Ovary (tissue), 9 donors: ENCODE results near the gene BCAT1. TPM values are rescaled to one million over a fixed set of nuclear protein-coding genes. Genes with fewer than 3 reads are reported as not detected.

Source experiments
- DNase-seq, 5 donors: peaks; one replicate each; pipeline ENCODE4 v3.0.0-alpha.2; 2019 to 2020
- H3K27ac ChIP-seq, 2 donors: fragments of 200-600 bp; one replicate each; pipeline versions ENCODE4 v1.5.1 to v1.8.0; 2019 to 2022
- H3K27me3 ChIP-seq: fragments of 200-600 bp; one replicate; pipeline ENCODE4 v1.8.0; 2022
- H3K36me3 ChIP-seq: fragments of 200-600 bp; sonication (generic); one replicate; pipeline ENCODE4 v1.5.1; 2019
- H3K4me1 ChIP-seq: one replicate; pipeline ENCODE4 v1.8.1; 2013; ENCODE audit warnings: mild to moderate bottlenecking, moderate library complexity; ENCODE audit not compliant: insufficient read depth
- H3K4me3 ChIP-seq: fragments of 200-600 bp; sonication (generic); one replicate; pipeline ENCODE4 v1.5.1; 2017
- H3K9me3 ChIP-seq, 2 donors: fragments of 200-600 bp in 1 of 2; sonication (generic) in 1 of 2; one replicate each; pipeline versions ENCODE4 v1.5.1 to v1.8.1; 2013 to 2019; ENCODE audit warnings: mild to moderate bottlenecking in 1 of 2, moderate library complexity in 1 of 2
- CTCF ChIP-seq, 3 donors: fragments of 450-650 bp in 2 of 3; fragments of 200-600 bp in 1 of 3; IDR thresholded peaks; one replicate each; pipeline versions ENCODE4 v1.5.1 to v1.8.0; 2016 to 2022; ENCODE audit warnings: antibody characterized with exemption in 3 of 3, mild to moderate bottlenecking in 1 of 3
- EP300 ChIP-seq: sonication (generic); formaldehyde crosslinking; IDR thresholded peaks from one replicate; pipeline ENCODE4 v1.6.1; 2017; ENCODE audit warnings: antibody characterized with exemption
- POLR2A ChIP-seq: fragments of 450-650 bp; IDR thresholded peaks from one replicate; pipeline ENCODE4 v1.6.1; 2017; ENCODE audit warnings: antibody characterized with exemption, mild to moderate bottlenecking, moderate library complexity
- WGBS, 3 donors: extraction: QIAGEN DNeasy Blood & Tissue Kit in 1 of 3; methylation state at CpG; one replicate each; pipeline versions ENCODE4 v1.1.5 to v1.1.7; 2013 to 2017; 5-methylcytosine and 5-hydroxymethylcytosine counted together
- intact Hi-C, 4 donors: fragments of 100-400 bp; cut with DNase I; formaldehyde crosslinking; loops; one replicate each; pipeline versions ENCODE4 v1.11.0 to v1.15.1; 2022 to 2023
- polyA plus RNA-seq, 2 donors: library from polyadenylated mRNA; stranded (reverse); fragments of 200-250 nt in 1 of 2; fragments of 350-450 nt in 1 of 2; fragmentation: Illumina TruSeq in 1 of 2; extraction: RNeasy Lipid Tissue Mini Kit (QIAGEN cat#74804) in 1 of 2; gene quantifications; one replicate each; pipeline ENCODE4 v1.2.3, GENCODE V29; 2013 to 2014
- total RNA-seq, 7 donors: library from RNA; depleted of rRNA in 2 of 7; stranded (reverse); fragments of >200 nt in 2 of 7; fragmentation: NEBNext Ultra II Directional in 3 of 7; extraction: Animal tissue kit (Norgen Biotek cat#: 25700) in 3 of 7; gene quantifications; one replicate each; pipeline versions ENCODE4 v1.1.0 to v1.2.4, GENCODE V29; 2016 to 2023
- donor health status: DM: no; HTN: no; CAD: no; lungs with moderate emphysema.
- donor health status: DM: no; HTN: no; CAD: no.
- donor health status: Bipolar disorder and iron deficiency.
- donor health status: DM: yes; HTN: yes; CAD: no.
- donor health status: DM: no; HTN: no; CAD: no.
- donor health status: DM: yes; HTN: yes; CAD: no.

BCAT1 gene
- total and polyA plus RNA-seq, 9 donors = 12.0 to 106 (median 31.7) TPM

- H3K27me3 ChIP-seq = no peaks in the 10 kb centered on the region
- peak overlapping the region in 1 of 2 donors; percentile 49 for H3K27ac ChIP-seq
- H3K4me1 ChIP-seq = peaks cover 5% of the 10 kb centered on the region
- WGBS, 3 donors = 0 to 1% (median 0%) methylated on average over 14 of the region's 14 CpGs
- no peaks in the 10 kb centered on the region for H3K9me3 ChIP-seq
- TF ChIP-seq POLR2A (no peak), EP300 (no peak), CTCF (IDR thresholded peaks at IDR 0.05) (no peak)
- no peaks in the 10 kb centered on the region for H3K36me3 ChIP-seq
- peak overlapping the region; percentile 54 for H3K4me3 ChIP-seq
- intact Hi-C loops = no loop called here
- DNase-seq = peak in 2 of 5 donors; percentile 18 to 23
Measured at GRCh38 chr12:24948420-24948756, 513 bp downstream of the BCAT1 start.

- H3K4me1 ChIP-seq = peaks cover 5% of the 10 kb centered on the region
- peak overlapping the region; percentile 54 for H3K4me3 ChIP-seq
- H3K27ac ChIP-seq = peak overlapping the region in 1 of 2 donors; percentile 49
- DNase-seq = no peak
- H3K36me3 ChIP-seq = no peaks in the 10 kb centered on the region
- WGBS, 3 donors = 13 to 20% (median 16%) methylated on average over 12 of the region's 12 CpGs
- TF ChIP-seq CTCF (IDR thresholded peaks at IDR 0.05) (no peak), POLR2A (no peak), EP300 (no peak)
- no peaks in the 10 kb centered on the region for H3K9me3 ChIP-seq
- intact Hi-C loops = no loop called here
- no peaks in the 10 kb centered on the region for H3K27me3 ChIP-seq
Measured at GRCh38 chr12:24947541-24948419, 1.1 kb downstream of the BCAT1 start.

GRCh38 chr12:24945845-24946244 lies 3.1 kb downstream of the BCAT1 start:
- TF ChIP-seq EP300 = no peak
- no peak for TF ChIP-seq CTCF (IDR thresholded peaks at IDR 0.05)
- TF ChIP-seq POLR2A = no peak
- H3K9me3 ChIP-seq = no peaks in the 10 kb centered on the region
- peak overlapping the region in 1 of 2 donors; percentile 49 for H3K27ac ChIP-seq
- H3K4me3 ChIP-seq = no peak overlapping the region
- no peaks in the 10 kb centered on the region for H3K27me3 ChIP-seq
- peaks cover 5% of the 10 kb centered on the region for H3K4me1 ChIP-seq
- intact Hi-C loops = no loop called here
- H3K36me3 ChIP-seq = no peaks in the 10 kb centered on the region
- DNase-seq = no peak

- no peak for DNase-seq
- Histone ChIP-seq H3K27ac (no peak overlapping the region), H3K9me3 (no peaks in the 10 kb centered on the region), H3K4me1 (peaks cover 5% of the 10 kb centered on the region), H3K36me3 (no peaks in the 10 kb centered on the region), H3K27me3 (no peaks in the 10 kb centered on the region), H3K4me3 (no peak overlapping the region)
- WGBS, 3 donors = 95 to 97% (median 96%) methylated on average over 1 of the region's 1 CpG
- TF ChIP-seq CTCF (IDR thresholded peaks at IDR 0.05) (no peak), EP300 (no peak), POLR2A (no peak)
- intact Hi-C loops = no loop called here
Measured at GRCh38 chr12:24945039-24945438, 3.9 kb downstream of the BCAT1 start.
